Measurements from ENCODE around the gene AGPAT2.

AGPAT2 gene

GRCh38 chr9:136686794-136687711, at the start of gene AGPAT2:
AGPAT2 (minus strand) TSS chr9:136687457; CDS start chr9:136687357, 100 bp downstream.
- no peak for DNase-seq (ENCODE audit: low read depth)

- no peak for DNase-seq (ENCODE audit: low read depth)
These were observed 48.7 kb upstream of the AGPAT2 start for GRCh38 chr9:136735812-136736480.

DNA sequence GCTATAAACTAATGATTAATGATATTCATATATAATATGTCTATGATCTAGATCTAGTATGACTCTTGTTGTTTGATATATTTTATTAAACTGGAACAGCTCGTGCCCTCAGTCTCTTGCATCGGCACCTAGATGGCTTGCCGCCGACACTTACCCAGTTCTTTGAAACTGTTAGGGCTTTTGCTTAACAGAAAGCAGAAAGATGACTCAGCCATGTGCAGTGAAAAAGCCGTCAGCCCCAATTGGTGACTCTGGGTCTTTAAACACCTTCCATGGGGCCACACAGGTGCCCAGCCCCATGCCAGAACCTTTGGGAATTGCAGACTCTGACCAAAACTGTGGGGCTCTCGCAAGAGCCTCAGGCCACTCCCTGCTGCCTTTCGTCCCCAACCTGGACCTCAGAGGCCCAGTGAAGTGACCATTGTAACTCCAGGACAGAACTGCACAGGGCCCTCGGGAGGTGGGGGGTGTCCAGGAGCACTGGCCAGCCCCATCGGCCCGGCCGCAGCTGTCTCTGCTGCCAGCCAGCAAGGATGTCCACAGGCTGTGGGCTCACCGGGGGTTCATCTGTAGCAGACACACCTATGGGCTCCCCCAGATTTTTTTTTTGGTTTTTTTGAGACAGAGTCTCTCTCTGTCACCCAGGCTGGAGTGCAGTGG, 47.7 kb upstream of the AGPAT2 start:
- no peak for DNase-seq (ENCODE audit: low read depth)

DNA sequence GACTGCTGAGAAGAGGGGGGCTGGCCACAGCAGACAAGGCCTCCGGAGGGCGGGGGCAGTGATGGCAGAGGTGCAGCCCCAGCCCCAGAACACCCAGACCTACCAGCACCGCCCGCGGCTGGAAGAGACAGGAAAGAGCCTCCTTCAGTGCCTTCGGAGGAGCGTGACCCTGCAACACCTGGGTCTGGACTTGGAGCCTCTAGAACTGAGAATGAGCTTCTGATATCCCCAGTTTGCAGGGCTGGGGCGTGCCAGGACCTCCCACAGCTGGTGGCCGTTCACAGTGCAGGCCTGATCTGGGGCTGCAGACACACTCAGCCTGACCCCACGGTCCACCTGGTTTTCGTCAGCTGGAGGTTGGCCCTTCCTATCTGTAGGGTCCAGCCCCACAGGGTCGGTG, 46.4 kb upstream of the AGPAT2 start:
- no peak for DNase-seq (ENCODE audit: low read depth)

GRCh38 chr9:136732444-136733178, 45.4 kb upstream of the AGPAT2 start:
- DNase-seq (ENCODE audit: low read depth) = no peak

GRCh38 chr9:136729926-136730325, 42.7 kb upstream of the AGPAT2 start:
- no peak for DNase-seq (ENCODE audit: low read depth)

DNA sequence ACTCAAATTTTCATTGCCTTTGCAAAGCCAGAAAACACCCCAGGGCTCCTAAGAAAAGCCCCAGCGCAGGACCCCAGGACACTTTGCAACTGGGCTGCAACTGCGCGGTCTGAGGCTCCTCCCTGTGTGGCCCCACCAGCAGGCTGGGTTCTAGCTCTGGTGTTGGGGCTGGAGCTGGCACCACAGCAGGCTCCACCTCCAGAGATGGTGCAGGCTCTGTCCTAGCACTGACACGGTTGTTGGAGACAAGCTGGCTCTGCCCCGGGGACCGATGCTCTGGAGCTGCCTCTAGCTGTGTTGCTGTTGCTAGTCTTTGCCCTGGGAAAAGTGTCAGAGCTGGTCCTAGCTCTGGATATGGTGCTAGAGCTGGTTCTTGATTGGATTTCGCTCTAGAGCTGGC, 41.9 kb upstream of the AGPAT2 start:
- no peak for DNase-seq (ENCODE audit: low read depth)

- DNase-seq (ENCODE audit: low read depth) = no peak
These were observed 41.4 kb upstream of the AGPAT2 start for GRCh38 chr9:136728548-136729123.

GRCh38 chr9:136728080-136728547, 40.9 kb upstream of the AGPAT2 start:
- DNase-seq (ENCODE audit: low read depth) = peak; percentile 68

DNA sequence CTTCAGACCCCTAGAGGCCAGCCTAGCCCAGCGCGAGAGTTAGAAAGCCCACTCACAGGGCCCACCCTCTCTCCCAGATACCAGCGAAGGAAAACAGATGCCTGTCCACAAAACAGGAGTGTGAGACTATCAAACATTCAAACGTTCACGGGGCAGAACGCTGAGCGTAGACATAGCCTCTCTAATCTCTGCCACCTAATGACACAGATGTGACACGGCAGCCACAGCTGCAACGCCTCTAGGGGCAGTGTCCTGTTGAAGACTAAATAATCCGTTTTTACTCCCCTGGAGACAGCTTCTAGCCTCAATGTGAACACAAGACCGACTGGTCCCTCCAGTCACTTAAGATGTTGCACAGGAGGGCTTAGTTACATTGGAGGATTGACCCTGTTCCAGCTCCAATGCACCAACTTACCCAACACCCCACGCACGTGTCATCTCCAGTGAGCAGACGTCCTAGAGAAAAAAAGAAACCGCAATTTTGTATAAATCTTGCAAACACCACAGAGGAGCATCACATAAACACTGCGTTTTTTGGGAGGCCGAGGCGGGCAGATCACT, 39.5 kb upstream of the AGPAT2 start:
- DNase-seq (ENCODE audit: low read depth) = no peak

DNA sequence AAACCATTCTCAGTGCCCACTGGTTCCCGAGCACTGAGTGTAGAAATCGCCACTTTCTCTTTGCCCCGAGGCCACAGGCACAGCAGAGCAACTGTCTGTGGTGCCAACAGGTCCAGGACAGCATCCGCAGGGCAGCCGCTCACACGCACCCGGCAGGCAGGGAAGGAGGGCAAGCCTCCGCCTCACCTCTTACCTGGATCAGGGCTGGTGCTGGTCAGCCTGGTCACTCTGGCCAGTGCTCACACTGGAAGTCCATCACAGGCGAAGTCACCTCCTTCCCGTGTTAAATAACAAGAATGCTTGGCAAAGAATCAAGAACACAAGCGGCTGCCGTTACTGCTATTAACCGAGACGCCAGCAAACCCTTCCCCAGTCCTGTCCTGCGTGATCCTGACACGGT, 38.9 kb upstream of the AGPAT2 start:
- DNase-seq (ENCODE audit: low read depth) = no peak

- no peak for DNase-seq (ENCODE audit: low read depth)
These were observed 38.4 kb upstream of the AGPAT2 start for GRCh38 chr9:136725612-136726011.

GRCh38 chr9:136724772-136725171, 37.5 kb upstream of the AGPAT2 start:
- no peak for DNase-seq (ENCODE audit: low read depth)

- no peak for DNase-seq (ENCODE audit: low read depth)
These were observed 36.7 kb upstream of the AGPAT2 start for GRCh38 chr9:136723989-136724388.

DNA sequence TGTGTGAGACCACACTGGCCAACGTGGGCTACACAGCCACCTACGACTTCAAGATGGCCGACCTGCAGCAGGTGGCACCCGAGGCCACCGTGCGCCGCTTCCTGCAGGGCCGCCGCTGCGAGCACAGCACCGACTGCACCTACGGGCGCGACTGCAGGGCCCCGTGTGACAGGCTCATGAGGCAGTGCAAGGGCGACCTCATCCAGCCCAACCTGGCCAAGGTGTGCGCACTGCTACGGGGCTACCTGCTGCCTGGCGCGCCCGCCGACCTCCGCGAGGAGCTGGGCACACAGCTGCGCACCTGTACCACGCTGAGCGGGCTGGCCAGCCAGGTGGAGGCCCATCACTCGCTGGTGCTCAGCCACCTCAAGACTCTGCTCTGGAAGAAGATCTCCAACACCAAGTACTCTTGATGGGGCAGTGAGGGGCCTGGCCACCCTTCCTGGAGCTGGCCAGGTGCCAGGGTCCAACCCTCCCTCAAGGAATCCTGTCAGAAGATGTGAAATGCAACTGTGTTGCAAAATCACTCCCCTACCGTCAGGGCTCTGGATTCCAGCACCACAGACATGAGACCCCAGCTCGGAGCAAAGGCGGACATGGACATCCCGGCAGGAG, 36.2 kb upstream of the AGPAT2 start:
- no peak for DNase-seq (ENCODE audit: low read depth)

GRCh38 chr9:136722969-136723356, 35.7 kb upstream of the AGPAT2 start:
- DNase-seq (ENCODE audit: low read depth) = no peak

GRCh38 chr9:136722093-136722968, 35.1 kb upstream of the AGPAT2 start:
- no peak for DNase-seq (ENCODE audit: low read depth)

- no peak for DNase-seq (ENCODE audit: low read depth)
These were observed 34.3 kb upstream of the AGPAT2 start for GRCh38 chr9:136721339-136722092.

GRCh38 chr9:136720898-136721338, 33.7 kb upstream of the AGPAT2 start:
- DNase-seq (ENCODE audit: low read depth) = no peak

All from stromal cell of bone marrow (primary cell).